Muscle of leg (tissue), 11 donors: ENCODE data around the gene SYP. TPM values are rescaled to one million over a fixed set of nuclear protein-coding genes. Genes with fewer than 3 reads are reported as not detected.
A peak's percentile ranks its signal among the peaks of the same experiment; 100 is the strongest.
"Not testable (repeated sequence)": the region's sequence is repeated elsewhere in the genome, so short reads cannot be mapped to it uniquely, and the experiment has no call there.

ENCODE experiments used
- DNase-seq: peaks from one replicate; pipeline ENCODE4 v3.0.0; 2013
- H3K27ac ChIP-seq: one replicate; pipeline ENCODE4 v1.5.1; 2013; ENCODE audit warnings: mild to moderate bottlenecking, low read length, control low read depth
- H3K27me3 ChIP-seq: one replicate; pipeline ENCODE4 v1.6.1; 2013; ENCODE audit warnings: low read length; ENCODE audit not compliant: control insufficient read depth, insufficient read depth
- H3K36me3 ChIP-seq: one replicate; pipeline ENCODE4 v1.6.1; 2013; ENCODE audit warnings: low read length; ENCODE audit not compliant: control insufficient read depth, insufficient read depth
- H3K4me1 ChIP-seq: one replicate; pipeline ENCODE4 v1.6.1; 2013; ENCODE audit warnings: low read length; ENCODE audit not compliant: control insufficient read depth, insufficient read depth
- H3K4me3 ChIP-seq: one replicate; pipeline ENCODE4 v1.5.1; 2013; ENCODE audit warnings: low read length, control low read depth
- H3K9me3 ChIP-seq: replicated peaks from 2 replicates; pipeline ENCODE4 v1.6.1; 2013; ENCODE audit warnings: low read depth, low read length; ENCODE audit not compliant: control insufficient read depth
- WGBS: methylation state at CpG from one replicate; pipeline ENCODE4 v1.1.5; 2013; ENCODE audit warnings: missing lambda C conversion rate; ENCODE audit not compliant: insufficient coverage; 5-methylcytosine and 5-hydroxymethylcytosine counted together
- polyA plus RNA-seq, 8 donors: library from polyadenylated mRNA; unstranded; fragments of 120-200 nt; gene quantifications; one replicate each; pipeline versions ENCODE4 v1.2.1 to v1.2.3, GENCODE V29; 2013; ENCODE audit warnings: inconsistent platforms in 1 of 8, low replicate concordance in 1 of 8; ENCODE audit not compliant: insufficient read length in 8 of 8, insufficient read depth in 1 of 8
- total RNA-seq: library from RNA; stranded (reverse); fragments of 120-200 nt; gene quantifications from one replicate; pipeline ENCODE4 v1.2.4, GENCODE V29; 2013

The SYP gene
- total and polyA plus RNA-seq, 9 donors, result 1.1 to 2.0 (median 1.3) TPM

GRCh38 chrX:49161632-49162031 is 38.4 kb downstream of the SYP start:
- H3K4me1 ChIP-seq, result peaks cover 15% of the 10 kb centered on the region
- WGBS, result 100% methylated on average over 2 of the region's 5 CpGs
- no peak overlapping the region for H3K4me3 ChIP-seq

GRCh38 chrX:49160908-49161307 is 39.1 kb downstream of the SYP start:
- Histone ChIP-seq H3K27ac (no peak overlapping the region), H3K27me3 (no peaks in the 10 kb centered on the region), H3K4me3 (no peak overlapping the region), H3K9me3 (no peaks in the 10 kb centered on the region), H3K36me3 (no peaks in the 10 kb centered on the region), H3K4me1 (peaks cover 10% of the 10 kb centered on the region)
- DNase-seq, result no peak
- no CpG with 5 or more reads among the region's 2 CpGs for WGBS

More at GRCh38 chrX:49161632-49162031, 38.4 kb downstream of the SYP start:
- Histone ChIP-seq H3K27me3 (no peaks in the 10 kb centered on the region), H3K27ac (no peak overlapping the region), H3K36me3 (no peaks in the 10 kb centered on the region), H3K9me3 (no peaks in the 10 kb centered on the region)
- no peak for DNase-seq

- WGBS, result 69% methylated on average over 18 of the region's 25 CpGs
- Histone ChIP-seq H3K27me3 (no peaks in the 10 kb centered on the region), H3K36me3 (no peaks in the 10 kb centered on the region), H3K27ac (no peak overlapping the region), H3K9me3 (no peaks in the 10 kb centered on the region), H3K4me3 (no peak overlapping the region), H3K4me1 (peaks cover 7% of the 10 kb centered on the region)
- DNase-seq, result no peak
Measured at GRCh38 chrX:49157194-49157593, 42.8 kb downstream of the SYP start.

DNA sequence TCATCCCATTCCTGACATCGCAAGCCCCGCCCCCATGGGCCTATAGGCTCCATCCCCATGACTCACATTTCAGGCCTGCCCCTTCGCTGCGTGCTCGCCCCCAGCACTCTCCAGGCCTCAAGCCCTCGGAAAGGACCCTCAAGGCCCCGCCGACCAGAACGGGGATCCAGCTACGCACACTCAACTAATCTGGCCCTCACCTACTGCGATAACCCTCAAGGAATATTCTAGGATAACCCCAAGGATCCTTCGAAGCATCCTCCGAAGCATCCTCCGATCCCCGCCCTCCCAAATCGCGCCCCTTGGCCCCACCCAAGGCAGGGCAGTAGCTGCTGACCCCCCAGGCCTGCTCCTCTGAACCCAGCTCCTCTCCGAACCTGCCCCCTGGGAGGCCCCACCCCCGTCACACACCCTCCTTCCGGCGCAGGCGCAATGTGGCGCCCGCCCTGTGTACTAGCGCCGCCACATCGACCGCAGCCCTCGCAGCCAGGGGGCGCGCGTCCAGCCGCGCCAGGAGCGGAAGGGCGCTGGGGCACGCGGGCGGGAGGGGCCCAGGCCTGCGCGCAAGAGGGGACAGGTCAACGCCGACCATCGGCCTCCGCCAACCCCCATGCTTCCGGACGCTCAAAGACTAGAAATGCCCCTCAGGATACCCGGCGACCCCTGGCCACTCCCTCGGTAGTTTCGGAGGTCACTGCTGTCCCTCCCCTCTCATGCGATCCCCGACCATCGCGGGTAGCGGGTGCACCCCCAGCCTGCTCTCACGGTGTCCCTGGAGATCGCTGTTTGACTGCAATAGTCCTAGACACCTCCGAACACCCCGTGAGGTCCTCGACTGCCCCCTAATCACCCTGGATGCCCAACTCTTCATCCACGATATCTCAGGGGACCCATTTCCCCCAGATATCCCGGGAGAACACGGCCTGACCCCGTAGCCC is 43.8 kb downstream of the SYP start:
- Histone ChIP-seq H3K27ac (peak overlapping the region; percentile 99), H3K4me1 (peaks cover 7% of the 10 kb centered on the region), H3K9me3 (no peaks in the 10 kb centered on the region), H3K27me3 (no peaks in the 10 kb centered on the region), H3K4me3 (peak overlapping the region; percentile 54), H3K36me3 (no peaks in the 10 kb centered on the region)
- WGBS, result 29% methylated on average over 55 of the region's 65 CpGs
- DNase-seq, result peak; percentile 96

DNA sequence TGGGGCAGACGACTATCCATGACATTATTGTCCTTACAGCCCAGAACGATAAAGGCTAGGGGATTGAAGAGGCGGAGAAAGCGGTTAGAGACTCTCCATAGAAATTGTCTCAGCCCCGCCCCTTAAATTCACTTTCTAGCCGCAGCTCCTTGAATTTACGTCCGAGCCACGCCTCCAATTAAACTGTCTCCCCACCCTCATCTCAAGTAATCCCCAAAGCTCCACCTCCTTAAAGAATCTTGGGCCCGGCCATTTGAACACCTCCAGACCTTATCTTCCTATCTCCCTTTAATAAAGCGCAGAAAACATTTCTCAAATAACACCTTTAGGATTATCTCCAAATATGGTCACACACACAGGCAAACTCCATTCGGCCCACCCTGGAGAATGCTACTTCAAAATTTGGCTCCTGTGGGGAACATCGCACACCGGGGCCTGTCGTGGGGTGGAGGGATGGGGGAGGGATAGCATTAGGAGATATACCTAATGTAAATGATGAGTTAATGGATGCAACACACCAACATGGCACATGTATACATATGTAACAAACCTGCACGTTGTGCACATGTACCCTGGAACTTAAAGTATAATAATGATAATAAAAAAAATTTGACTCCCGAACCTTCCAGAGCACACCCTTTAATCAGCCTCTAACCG is 44.6 kb downstream of the SYP start:
- H3K4me1 ChIP-seq, result peaks cover 7% of the 10 kb centered on the region
- peak overlapping the region; percentile 99 for H3K27ac ChIP-seq
- no peaks in the 10 kb centered on the region for H3K27me3 ChIP-seq
- WGBS, result 36% methylated on average over 8 of the region's 18 CpGs
- peak; percentile 76 for DNase-seq
- peak overlapping the region; percentile 54 for H3K4me3 ChIP-seq
- no peaks in the 10 kb centered on the region for H3K9me3 ChIP-seq
- H3K36me3 ChIP-seq, result no peaks in the 10 kb centered on the region

DNA sequence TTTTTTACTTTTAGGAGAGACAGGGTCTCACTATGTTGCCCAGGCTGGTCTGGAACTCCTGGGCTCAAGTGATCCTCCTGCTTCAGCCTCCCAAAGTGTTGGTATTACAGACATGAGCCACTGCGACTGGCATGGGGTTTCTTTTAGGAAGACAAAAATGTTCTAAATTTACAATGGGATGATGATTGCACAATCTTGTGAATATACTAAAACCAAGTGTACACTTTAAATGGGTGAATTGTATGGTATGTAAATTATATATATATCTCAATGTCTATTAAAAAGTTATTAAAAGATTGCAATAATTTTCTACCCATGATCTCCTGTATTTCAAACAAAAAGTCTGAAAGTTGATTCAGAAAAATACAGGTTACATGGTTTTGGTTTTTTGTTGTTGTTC is 46.5 kb downstream of the SYP start:
- DNase-seq, result no peak
- no peak overlapping the region for H3K4me3 ChIP-seq
- no CpG with 5 or more reads among the region's 1 CpG for WGBS

DNA sequence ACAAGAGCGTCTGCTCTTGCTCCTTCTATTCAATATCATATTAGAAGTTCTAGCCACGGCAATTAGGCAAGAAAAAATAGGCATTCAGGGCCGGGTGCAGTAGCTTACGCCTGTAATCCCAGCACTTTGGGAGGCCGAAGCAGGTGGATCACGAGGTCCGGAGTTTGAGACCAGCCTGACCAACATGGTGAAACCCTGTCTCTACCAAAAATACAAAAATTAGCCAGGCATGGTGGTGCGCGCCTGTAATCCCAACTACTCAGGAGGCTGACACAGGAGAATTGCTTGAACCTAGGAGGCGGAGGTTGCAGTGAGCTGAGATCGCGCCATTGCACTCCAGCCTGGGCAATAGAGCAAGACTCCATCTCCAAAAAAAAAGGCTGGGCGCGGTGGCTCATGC is 50.7 kb downstream of the SYP start:
- DNase-seq, H3K27me3 ChIP-seq, H3K36me3 ChIP-seq, H3K9me3 ChIP-seq, H3K27ac ChIP-seq, H3K4me3 ChIP-seq, H3K4me1 ChIP-seq: not testable (repeated sequence)
- 90% methylated on average over 8 of the region's 14 CpGs for WGBS

More for the DNA sequence above, 46.5 kb downstream of the SYP start:
- Histone ChIP-seq H3K9me3 (no peaks in the 10 kb centered on the region), H3K4me1 (peaks cover 7% of the 10 kb centered on the region), H3K27me3 (no peaks in the 10 kb centered on the region), H3K27ac (no peak overlapping the region), H3K36me3 (no peaks in the 10 kb centered on the region)

- not testable (repeated sequence) for H3K4me1 ChIP-seq, H3K9me3 ChIP-seq, H3K36me3 ChIP-seq, DNase-seq, H3K27ac ChIP-seq, H3K4me3 ChIP-seq, H3K27me3 ChIP-seq
- WGBS, result 78% methylated on average over 14 of the region's 21 CpGs
Measured at GRCh38 chrX:49148390-49149100, 51.4 kb downstream of the SYP start.

- no peaks in the 10 kb centered on the region for H3K4me1 ChIP-seq
- WGBS, result 83% methylated on average over 11 of the region's 13 CpGs
- H3K9me3 ChIP-seq, result no peaks in the 10 kb centered on the region
- H3K27ac ChIP-seq, result no peak overlapping the region
- H3K4me3 ChIP-seq, result no peak overlapping the region
- DNase-seq, result no peak
- H3K27me3 ChIP-seq, result no peaks in the 10 kb centered on the region
- H3K36me3 ChIP-seq, result no peaks in the 10 kb centered on the region
Measured at GRCh38 chrX:49147936-49148335, 52.1 kb downstream of the SYP start.

DNA sequence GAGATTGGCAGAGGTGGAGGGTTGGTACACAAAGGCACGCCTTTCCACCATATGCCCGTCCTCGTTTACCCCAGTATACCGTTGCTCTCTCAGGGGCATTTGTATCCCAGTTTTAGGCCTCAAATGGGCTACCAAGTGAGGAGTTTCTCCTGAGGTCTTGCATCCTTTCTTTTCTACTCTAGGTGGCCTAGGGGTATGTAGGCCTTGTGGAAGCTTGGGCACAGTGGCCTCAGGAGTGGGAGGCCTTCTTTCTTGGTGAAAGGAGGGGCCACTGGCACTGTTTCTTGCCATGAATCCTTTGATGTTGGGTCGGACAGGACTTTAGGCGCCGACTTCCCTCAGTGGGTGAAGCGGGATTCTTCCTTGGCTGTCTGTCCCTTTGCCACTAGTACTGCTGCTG is 52.7 kb downstream of the SYP start:
- H3K27me3 ChIP-seq, result no peaks in the 10 kb centered on the region
- no peak for DNase-seq
- H3K27ac ChIP-seq, result no peak overlapping the region
- 73% methylated on average over 3 of the region's 8 CpGs for WGBS
- H3K4me3 ChIP-seq, result no peak overlapping the region
- no peaks in the 10 kb centered on the region for H3K36me3 ChIP-seq
- no peaks in the 10 kb centered on the region for H3K4me1 ChIP-seq
- no peaks in the 10 kb centered on the region for H3K9me3 ChIP-seq
